Lower leg skin (tissue), 4 donors: ENCODE results near the gene XYLT1. TPM values are rescaled to one million over a fixed set of nuclear protein-coding genes. Genes with fewer than 3 reads are reported as not detected.

Experiments
- DNase-seq, 2 donors: peaks; one replicate each; pipeline ENCODE4 v3.0.0-alpha.2; 2019; ENCODE audit warnings: low spot score in 2 of 2
- H3K4me3 ChIP-seq: fragments of 200-600 bp; sonication (generic); 2 replicates; pipeline ENCODE4 v1.5.1; 2017; ENCODE audit warnings: mild to moderate bottlenecking, low read depth; ENCODE audit not compliant: poor library complexity, severe bottlenecking
- POLR2A ChIP-seq, 2 donors: fragments of 450-650 bp; IDR thresholded peaks; one replicate each; pipeline ENCODE4 v1.6.1; 2016 to 2017; ENCODE audit warnings: antibody characterized with exemption in 2 of 2, mild to moderate bottlenecking in 1 of 2, moderate library complexity in 1 of 2
- WGBS, 2 donors: methylation state at CpG; one replicate each; pipeline ENCODE4 v1.1.5; 2018; 5-methylcytosine and 5-hydroxymethylcytosine counted together
- intact Hi-C: fragments of 100-400 bp; cut with DNase I; formaldehyde crosslinking; loops from one replicate; pipeline ENCODE4 v1.15.0; 2023; ENCODE audit warnings: low total_unique reads
- total RNA-seq, 4 donors: library from RNA; depleted of rRNA; stranded (reverse); fragments of >200 nt; gene quantifications; one replicate each; pipeline ENCODE4 v1.1.0, GENCODE V29; 2016
- TF ChIP-seq, protein P1 (sequence below), 3 donors: fragments of 450-650 bp; IDR thresholded peaks; one replicate each; pipeline ENCODE4 v1.5.1; 2016; ENCODE audit warnings: antibody characterized with exemption in 3 of 3, mild to moderate bottlenecking in 3 of 3, moderate library complexity in 2 of 3

Gene XYLT1
- total RNA-seq, 4 donors from 2014 or later = 17.2 to 20.3 (median 19.7) TPM

DNA sequence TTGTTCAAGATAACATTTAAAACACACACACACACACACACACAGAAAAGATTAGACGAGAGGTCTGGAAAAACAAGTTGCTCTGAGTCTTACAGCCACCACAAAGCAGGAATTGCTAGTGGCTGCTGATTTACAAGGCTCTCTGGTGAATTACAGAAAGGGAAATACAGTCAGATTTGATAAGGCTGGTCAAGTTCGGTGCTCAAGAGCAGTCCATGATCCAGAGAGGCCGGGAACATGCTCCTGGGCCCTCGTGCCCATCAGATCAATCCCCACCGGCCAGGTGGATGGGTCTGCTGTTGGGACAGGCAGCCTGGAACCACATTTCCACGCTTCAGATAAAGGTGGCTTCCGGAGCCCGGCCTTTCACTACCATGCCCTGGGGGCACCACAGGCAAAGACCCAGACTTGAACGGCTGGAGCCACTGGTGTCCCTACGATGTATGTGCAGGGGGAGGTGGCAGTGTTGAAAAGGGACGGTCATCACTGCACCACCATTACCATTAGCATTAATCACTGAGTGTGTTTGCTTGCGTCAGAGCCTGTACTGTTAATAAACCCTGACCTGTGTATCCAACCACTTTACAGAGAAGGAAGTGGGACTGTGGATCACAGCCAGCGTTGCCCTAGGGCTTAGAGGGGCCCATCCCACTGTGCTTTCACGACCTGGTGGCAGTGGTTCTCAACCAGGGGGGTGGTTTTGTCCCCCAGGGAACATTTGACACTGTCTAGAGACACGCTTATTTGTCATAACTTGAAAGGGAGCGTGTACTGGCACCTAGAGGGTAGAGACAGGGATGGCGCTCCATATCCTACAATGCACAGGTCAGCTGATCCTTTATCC, 95.1 kb downstream of the XYLT1 start:
- no peak for DNase-seq
- intact Hi-C loops = no loop called here
- WGBS, 2 donors = 82 to 84% methylated on average over 17 of the region's 17 CpGs
- no peak for TF ChIP-seq POLR2A (IDR thresholded peaks at IDR 0.05)
- TF ChIP-seq, protein P1, sequence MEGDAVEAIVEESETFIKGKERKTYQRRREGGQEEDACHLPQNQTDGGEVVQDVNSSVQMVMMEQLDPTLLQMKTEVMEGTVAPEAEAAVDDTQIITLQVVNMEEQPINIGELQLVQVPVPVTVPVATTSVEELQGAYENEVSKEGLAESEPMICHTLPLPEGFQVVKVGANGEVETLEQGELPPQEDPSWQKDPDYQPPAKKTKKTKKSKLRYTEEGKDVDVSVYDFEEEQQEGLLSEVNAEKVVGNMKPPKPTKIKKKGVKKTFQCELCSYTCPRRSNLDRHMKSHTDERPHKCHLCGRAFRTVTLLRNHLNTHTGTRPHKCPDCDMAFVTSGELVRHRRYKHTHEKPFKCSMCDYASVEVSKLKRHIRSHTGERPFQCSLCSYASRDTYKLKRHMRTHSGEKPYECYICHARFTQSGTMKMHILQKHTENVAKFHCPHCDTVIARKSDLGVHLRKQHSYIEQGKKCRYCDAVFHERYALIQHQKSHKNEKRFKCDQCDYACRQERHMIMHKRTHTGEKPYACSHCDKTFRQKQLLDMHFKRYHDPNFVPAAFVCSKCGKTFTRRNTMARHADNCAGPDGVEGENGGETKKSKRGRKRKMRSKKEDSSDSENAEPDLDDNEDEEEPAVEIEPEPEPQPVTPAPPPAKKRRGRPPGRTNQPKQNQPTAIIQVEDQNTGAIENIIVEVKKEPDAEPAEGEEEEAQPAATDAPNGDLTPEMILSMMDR (IDR thresholded peaks at IDR 0.05) = no peak
- H3K4me3 ChIP-seq = no peak overlapping the region

DNA sequence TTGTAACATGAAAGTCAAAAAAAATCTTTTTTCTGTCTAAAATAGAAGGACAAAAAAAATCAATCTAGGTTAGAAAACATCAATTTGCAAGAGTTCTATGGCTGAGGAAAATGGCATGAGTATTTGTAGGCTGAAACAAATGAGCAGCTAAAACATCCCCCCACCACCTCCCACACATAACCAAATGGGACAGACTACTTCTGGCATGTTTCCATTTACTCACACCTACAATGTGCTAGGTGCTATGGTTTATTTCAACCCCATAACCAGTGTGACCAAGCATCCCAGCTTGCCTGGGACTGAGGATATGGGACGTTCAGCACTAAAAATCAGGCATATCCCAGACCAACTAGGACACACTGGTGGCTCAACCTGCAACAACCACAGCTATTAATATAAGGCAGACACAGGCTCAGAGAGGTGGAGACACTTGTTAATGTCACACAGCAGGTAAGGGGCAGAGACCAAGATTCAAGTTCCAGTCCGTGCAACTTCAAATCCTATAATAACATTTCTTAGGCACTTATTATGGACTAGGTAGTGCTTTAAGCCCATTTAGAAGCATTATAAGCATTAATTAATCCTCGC, 96.0 kb downstream of the XYLT1 start:
- H3K4me3 ChIP-seq = no peak overlapping the region
- intact Hi-C loops = no loop called here
- TF ChIP-seq, protein P1 (IDR thresholded peaks at IDR 0.05) = no peak
- TF ChIP-seq POLR2A (IDR thresholded peaks at IDR 0.05) = no peak
- no peak for DNase-seq
- WGBS, 2 donors = 95 to 96% methylated on average over 3 of the region's 3 CpGs

DNA sequence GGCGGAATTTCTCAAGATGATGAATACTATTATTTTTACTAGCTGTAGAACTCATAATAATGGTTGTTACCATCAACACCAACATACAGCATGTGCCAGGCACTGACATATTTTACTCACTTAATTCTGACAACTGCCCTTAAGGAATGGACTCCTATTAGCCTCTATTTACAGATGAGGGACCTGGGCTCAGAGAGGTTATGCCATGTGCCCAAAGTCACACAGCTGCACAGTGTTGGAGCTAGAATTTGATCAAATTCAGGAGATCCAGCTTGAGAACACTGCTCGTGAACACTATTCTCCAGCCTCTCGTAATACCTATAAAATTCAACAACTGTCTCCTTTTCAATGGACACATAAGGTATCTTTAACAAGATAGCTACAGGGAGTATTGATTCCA, 97.2 kb downstream of the XYLT1 start:
- TF ChIP-seq, protein P1 (IDR thresholded peaks at IDR 0.05) = no peak
- no peak for TF ChIP-seq POLR2A (IDR thresholded peaks at IDR 0.05)
- intact Hi-C loops = no loop called here
- no peak overlapping the region for H3K4me3 ChIP-seq
- 97 to 99% methylated on average over 3 of the region's 3 CpGs for WGBS, 2 donors
- DNase-seq = no peak

DNA sequence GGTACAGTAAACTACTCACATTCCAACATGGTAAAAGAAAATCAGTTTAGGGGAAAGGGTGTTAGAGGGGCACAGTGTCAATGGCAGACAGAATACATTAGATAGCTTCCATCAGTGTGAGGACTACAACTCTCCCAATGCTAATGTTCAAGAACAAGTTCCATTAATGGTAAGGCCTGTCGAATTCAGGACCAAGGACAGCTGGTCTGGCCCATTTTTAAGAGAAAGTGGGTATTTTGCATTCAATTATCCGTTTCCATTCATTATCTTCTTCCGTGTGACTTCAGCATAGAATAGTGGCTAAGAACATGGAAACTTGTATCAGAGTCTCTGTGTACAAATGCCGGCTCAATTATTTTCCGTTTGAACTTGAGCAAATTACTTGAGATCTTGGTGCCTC, 98.4 kb downstream of the XYLT1 start:
- no peak overlapping the region for H3K4me3 ChIP-seq
- no peak for DNase-seq
- intact Hi-C loops = no loop called here
- TF ChIP-seq, protein P1 (IDR thresholded peaks at IDR 0.05) = no peak
- no peak for TF ChIP-seq POLR2A (IDR thresholded peaks at IDR 0.05)
- WGBS, 2 donors = 88 to 90% methylated on average over 5 of the region's 5 CpGs

DNA sequence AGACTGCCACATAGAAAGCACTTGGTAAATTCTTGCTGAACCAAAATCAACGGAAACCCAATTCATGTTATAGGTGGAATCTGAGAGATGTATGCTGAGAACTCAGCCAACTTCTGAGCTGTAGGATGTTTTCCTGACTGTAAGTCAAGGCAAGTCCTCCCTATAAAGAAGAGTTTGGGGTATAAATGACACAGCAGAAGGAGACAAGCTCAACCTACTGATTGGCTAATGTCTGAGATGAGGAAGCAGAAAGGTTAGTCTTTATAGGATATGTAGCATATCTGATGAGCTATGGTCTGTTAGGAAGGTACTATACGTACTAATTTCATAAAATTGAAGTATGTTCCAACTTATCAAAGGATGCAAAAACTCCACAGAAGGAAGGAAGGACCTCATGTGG, 99.5 kb downstream of the XYLT1 start:
- intact Hi-C loops = no loop called here
- DNase-seq = no peak
- TF ChIP-seq, protein P1 (IDR thresholded peaks at IDR 0.05) = no peak
- no peak for TF ChIP-seq POLR2A (IDR thresholded peaks at IDR 0.05)
- WGBS, 2 donors = 92 to 94% methylated on average over 2 of the region's 2 CpGs
- H3K4me3 ChIP-seq = no peak overlapping the region
